ENCODE measurements around the gene UGT1A3.

UGT1A3 gene

GRCh38 chr2:233803292-233803911 lies 74.6 kb downstream of the UGT1A3 start:
- Mint-ChIP-seq H3K36me3 (ENCODE audit: low read depth) (no peaks in the 10 kb centered on the region), H3K4me1 (ENCODE audit: low read depth) (no peaks in the 10 kb centered on the region), H3K4me3 (no peak overlapping the region), H3K9me3 (no peaks in the 10 kb centered on the region), H3K27me3 (ENCODE audit: low read depth) (peaks cover 7% of the 10 kb centered on the region), H3K27ac (no peak overlapping the region)

DNA sequence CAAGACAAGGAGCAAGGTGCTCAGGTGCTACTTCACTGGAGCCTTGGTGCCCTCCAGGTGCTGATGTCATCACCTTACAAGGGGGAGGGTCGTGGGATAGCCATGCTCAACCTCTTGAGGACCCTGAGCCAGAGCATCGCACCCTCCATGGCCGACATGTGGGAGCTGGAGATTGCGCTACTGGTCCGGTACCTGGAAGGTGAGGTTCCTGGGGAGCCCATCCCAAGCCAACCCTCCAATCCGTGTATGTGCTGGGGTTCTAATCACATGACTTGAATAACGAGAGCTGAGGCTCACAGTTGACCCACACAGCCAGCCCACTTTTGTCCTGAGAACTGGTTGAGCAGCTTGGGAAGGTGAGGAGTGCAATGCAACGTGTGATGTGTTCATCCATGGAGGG lies 75.2 kb downstream of the UGT1A3 start:
- H3K27me3 Mint-ChIP-seq (ENCODE audit: low read depth): peaks cover 7% of the 10 kb centered on the region
- no peaks in the 10 kb centered on the region for H3K36me3 Mint-ChIP-seq (ENCODE audit: low read depth)
- H3K4me3 Mint-ChIP-seq: no peak overlapping the region
- no peaks in the 10 kb centered on the region for H3K4me1 Mint-ChIP-seq (ENCODE audit: low read depth)
- H3K27ac Mint-ChIP-seq: no peak overlapping the region
- H3K9me3 Mint-ChIP-seq: no peaks in the 10 kb centered on the region

DNA sequence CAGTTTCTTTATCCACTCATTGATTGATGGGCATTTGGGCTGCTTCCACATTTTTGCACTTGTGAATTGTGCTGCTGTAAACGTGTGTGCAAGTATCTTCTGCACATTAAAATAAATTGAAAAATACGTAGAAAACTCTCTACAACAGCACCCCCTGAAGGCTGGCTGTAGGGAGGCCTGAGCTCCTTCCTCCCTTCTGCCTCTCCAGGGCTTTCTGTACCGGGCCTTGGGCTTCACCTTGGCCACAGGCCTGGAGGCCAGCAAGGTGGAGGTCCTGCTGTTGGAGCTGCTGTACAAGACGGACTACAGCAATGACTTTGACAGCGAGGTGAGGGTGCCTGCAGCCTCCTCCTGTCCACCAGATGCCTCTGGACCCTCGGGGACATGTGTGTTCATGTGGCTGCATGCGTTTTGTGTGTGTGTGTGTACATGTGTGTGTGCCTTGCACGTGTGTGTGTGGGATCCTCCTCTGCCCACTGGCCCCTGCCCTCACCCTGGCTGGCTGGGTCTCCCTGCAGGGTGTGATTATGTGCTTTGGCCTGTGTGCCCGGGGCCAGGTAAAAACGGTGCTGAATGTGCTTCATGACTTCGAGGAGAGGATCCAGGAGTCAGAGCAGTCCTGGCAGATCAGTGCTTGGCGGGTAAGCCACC lies 78.5 kb downstream of the UGT1A3 start:
- Mint-ChIP-seq H3K4me3 (no peak overlapping the region), H3K27ac (no peak overlapping the region), H3K36me3 (ENCODE audit: low read depth) (no peaks in the 10 kb centered on the region), H3K4me1 (ENCODE audit: low read depth) (no peaks in the 10 kb centered on the region), H3K9me3 (no peaks in the 10 kb centered on the region), H3K27me3 (ENCODE audit: low read depth) (peaks cover 7% of the 10 kb centered on the region)

DNA sequence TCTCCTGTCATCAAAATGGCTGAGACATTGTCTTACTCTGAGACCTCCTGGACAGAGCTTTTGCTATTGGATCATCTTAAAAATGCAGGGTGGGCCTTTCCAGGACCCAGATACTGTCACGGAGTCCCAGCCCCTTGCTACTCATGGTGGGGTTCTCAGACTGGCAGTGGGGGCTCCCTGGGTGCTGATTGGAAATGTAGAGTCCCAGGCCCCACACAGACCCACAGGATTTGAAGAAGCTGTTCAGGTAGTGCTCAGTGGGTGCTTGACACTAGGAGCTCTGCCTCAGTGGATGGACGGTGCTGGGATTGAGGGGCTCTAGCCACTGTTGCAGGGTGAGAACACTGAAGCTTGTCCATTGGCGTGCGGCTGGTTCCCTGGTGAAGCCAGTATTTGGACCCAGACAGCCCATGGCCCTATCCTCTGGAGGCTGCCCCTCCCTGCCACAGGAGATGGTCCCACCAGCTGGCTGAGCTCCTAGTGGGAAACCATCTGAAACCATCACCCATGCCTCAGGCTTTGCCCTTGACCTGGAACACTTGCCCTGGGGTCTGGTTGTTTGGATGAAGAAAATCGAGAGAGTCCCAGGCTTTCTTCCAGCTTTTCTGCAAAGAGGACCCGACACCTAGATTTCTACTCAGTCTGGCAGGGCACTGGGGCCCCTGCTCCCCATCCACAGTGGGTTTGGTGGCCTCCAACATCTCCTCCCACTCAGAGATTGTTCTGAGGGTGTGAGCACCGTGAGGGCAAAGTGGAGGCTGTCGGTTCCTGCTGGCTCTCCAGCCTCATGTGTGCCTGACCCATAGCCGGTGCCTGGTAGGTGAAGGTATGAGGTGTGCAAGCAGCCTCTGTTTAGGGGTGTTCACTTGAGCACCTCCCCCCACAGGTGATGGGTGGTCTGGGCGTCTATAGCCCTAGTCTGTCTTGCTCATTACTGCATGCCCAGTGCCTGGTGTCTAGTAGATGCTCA lies 79.4 kb downstream of the UGT1A3 start:
- no peak overlapping the region for H3K4me3 Mint-ChIP-seq
- H3K27me3 Mint-ChIP-seq (ENCODE audit: low read depth): peaks cover 7% of the 10 kb centered on the region
- no peaks in the 10 kb centered on the region for H3K4me1 Mint-ChIP-seq (ENCODE audit: low read depth)
- no peaks in the 10 kb centered on the region for H3K36me3 Mint-ChIP-seq (ENCODE audit: low read depth)
- H3K27ac Mint-ChIP-seq: no peak overlapping the region
- H3K9me3 Mint-ChIP-seq: no peaks in the 10 kb centered on the region

- Mint-ChIP-seq H3K27me3 (ENCODE audit: low read depth) (peaks cover 6% of the 10 kb centered on the region), H3K4me3 (no peak overlapping the region), H3K4me1 (ENCODE audit: low read depth) (no peaks in the 10 kb centered on the region), H3K9me3 (no peaks in the 10 kb centered on the region), H3K27ac (no peak overlapping the region), H3K36me3 (ENCODE audit: low read depth) (no peaks in the 10 kb centered on the region)
Observed at GRCh38 chr2:233810385-233810784, 81.5 kb downstream of the UGT1A3 start.

GRCh38 chr2:233811087-233811486 lies 82.2 kb downstream of the UGT1A3 start:
- Mint-ChIP-seq H3K4me3 (no peak overlapping the region), H3K27me3 (ENCODE audit: low read depth) (no peaks in the 10 kb centered on the region), H3K27ac (no peak overlapping the region), H3K4me1 (ENCODE audit: low read depth) (no peaks in the 10 kb centered on the region), H3K36me3 (ENCODE audit: low read depth) (no peaks in the 10 kb centered on the region), H3K9me3 (no peaks in the 10 kb centered on the region)

DNA sequence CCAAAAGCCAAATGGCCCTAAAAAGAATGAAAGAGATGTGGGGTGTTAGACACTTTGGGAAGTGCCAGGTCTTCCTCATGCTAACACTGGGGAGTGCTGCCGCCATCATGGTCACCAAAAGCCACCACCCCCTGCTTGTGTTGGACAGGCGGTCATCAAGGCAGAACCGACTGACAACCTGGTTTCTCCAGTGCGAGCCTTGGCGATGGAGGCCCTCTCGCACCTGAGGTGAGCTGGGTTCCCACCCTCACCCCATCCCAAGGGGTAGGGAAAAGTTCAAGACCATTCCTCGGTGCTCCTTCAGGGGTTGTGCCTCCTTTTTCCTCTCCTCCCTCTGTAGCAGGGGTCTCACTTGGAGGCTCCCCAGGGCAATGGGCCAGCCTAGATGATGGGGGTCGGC lies 82.9 kb downstream of the UGT1A3 start:
- Mint-ChIP-seq H3K4me1 (ENCODE audit: low read depth) (no peaks in the 10 kb centered on the region), H3K27ac (no peak overlapping the region), H3K27me3 (ENCODE audit: low read depth) (no peaks in the 10 kb centered on the region), H3K9me3 (no peaks in the 10 kb centered on the region), H3K4me3 (no peak overlapping the region), H3K36me3 (ENCODE audit: low read depth) (no peaks in the 10 kb centered on the region)

DNA sequence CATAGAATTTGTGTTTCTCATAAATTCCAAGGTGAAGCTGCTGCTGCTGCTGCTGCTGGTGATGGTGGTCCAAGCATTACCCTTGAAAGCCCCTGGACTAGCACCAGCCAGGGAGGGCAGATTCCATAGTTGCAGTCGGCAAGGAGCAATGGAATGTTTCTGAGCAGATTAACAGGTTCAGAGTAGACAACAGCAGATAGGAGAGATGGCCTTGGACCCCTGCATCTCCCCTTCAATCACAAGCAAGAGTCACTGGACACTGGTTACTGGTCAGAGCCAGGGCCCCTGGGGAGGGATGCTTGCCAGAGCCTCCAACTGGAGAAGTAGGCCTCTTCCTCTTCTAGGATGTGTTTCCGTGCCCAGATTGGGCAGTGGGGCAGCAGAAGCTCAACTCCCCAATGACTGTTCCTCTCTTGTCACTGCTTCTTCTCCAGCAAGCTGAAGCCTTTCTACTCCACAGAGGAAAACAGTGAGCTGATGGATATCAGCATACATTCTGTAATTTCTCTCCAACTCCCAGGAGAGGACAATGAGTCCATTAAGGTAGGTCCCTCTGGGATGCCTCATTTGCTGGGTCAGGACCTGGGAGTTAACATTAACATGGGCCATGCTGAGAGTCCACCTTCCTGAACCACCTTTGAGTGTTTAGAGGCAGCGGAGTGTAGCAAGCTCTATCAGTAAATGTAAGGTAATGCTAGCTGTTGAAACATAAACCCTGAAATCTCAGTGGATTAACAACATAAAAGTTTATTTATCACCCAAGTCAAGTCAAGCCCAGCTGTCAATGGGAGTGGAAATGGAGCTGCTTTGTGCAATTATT lies 84.6 kb downstream of the UGT1A3 start:
- no peaks in the 10 kb centered on the region for H3K27me3 Mint-ChIP-seq (ENCODE audit: low read depth)
- H3K27ac Mint-ChIP-seq: no peak overlapping the region
- H3K36me3 Mint-ChIP-seq (ENCODE audit: low read depth): no peaks in the 10 kb centered on the region

GRCh38 chr2:233814056-233814835 lies 85.4 kb downstream of the UGT1A3 start:
- no peak overlapping the region for H3K4me3 Mint-ChIP-seq
- no peaks in the 10 kb centered on the region for H3K36me3 Mint-ChIP-seq (ENCODE audit: low read depth)
- H3K9me3 Mint-ChIP-seq: no peaks in the 10 kb centered on the region
- no peak overlapping the region for H3K27ac Mint-ChIP-seq
- no peaks in the 10 kb centered on the region for H3K27me3 Mint-ChIP-seq (ENCODE audit: low read depth)
- no peaks in the 10 kb centered on the region for H3K4me1 Mint-ChIP-seq (ENCODE audit: low read depth)

More for the DNA sequence above, 84.6 kb downstream of the UGT1A3 start:
- H3K4me3 Mint-ChIP-seq: no peak overlapping the region
- no peaks in the 10 kb centered on the region for H3K9me3 Mint-ChIP-seq
- no peaks in the 10 kb centered on the region for H3K4me1 Mint-ChIP-seq (ENCODE audit: low read depth)

GRCh38 chr2:233815861-233816260 lies 87.0 kb downstream of the UGT1A3 start:
- Mint-ChIP-seq H3K36me3 (ENCODE audit: low read depth) (no peaks in the 10 kb centered on the region), H3K4me1 (ENCODE audit: low read depth) (no peaks in the 10 kb centered on the region), H3K9me3 (no peaks in the 10 kb centered on the region), H3K4me3 (no peak overlapping the region), H3K27me3 (ENCODE audit: low read depth) (no peaks in the 10 kb centered on the region), H3K27ac (no peak overlapping the region)

DNA sequence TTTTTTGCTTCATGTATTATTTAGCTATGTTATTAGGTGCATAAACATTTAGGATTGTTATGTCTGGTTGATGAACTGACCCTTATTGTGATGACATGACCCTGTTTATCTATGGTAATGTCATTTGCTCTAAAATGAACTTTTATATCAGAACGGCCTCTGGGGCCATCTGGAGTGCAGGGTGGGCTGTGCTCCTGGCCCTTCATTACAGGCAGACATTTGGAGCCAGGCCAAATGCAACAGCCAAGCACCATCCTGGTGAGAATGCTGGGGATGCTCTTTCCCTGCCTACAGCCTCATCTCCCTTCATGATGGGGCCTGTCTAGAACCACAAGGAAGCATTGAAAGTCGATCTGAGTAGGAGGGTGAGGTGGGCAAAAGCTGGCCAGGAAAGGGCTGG lies 87.5 kb downstream of the UGT1A3 start:
- Mint-ChIP-seq H3K4me1 (ENCODE audit: low read depth) (no peaks in the 10 kb centered on the region), H3K36me3 (ENCODE audit: low read depth) (no peaks in the 10 kb centered on the region), H3K4me3 (no peak overlapping the region), H3K27me3 (ENCODE audit: low read depth) (no peaks in the 10 kb centered on the region), H3K9me3 (no peaks in the 10 kb centered on the region), H3K27ac (no peak overlapping the region)

DNA sequence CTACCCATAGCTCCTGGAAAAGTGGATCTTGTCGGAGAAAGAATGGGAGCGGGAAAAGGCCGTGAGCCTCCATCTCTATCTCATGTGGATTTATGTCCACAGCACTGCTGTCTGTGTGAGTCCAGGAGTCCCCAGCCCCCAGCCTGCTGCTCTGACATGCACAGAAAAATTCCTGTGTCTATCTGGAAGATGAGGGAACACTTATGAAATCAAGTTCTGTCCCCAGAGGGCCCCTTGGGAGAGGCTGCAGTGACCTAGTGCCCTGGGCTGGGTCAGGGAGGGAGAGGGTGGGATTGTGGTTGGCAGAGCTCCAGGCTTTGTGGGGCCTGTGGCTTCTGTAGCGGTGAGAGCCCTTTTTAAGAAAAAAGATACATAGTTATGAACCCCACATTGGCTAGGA lies 87.9 kb downstream of the UGT1A3 start:
- Mint-ChIP-seq H3K9me3 (no peaks in the 10 kb centered on the region), H3K27me3 (ENCODE audit: low read depth) (no peaks in the 10 kb centered on the region), H3K36me3 (ENCODE audit: low read depth) (no peaks in the 10 kb centered on the region), H3K4me3 (no peak overlapping the region), H3K4me1 (ENCODE audit: low read depth) (no peaks in the 10 kb centered on the region), H3K27ac (no peak overlapping the region)

DNA sequence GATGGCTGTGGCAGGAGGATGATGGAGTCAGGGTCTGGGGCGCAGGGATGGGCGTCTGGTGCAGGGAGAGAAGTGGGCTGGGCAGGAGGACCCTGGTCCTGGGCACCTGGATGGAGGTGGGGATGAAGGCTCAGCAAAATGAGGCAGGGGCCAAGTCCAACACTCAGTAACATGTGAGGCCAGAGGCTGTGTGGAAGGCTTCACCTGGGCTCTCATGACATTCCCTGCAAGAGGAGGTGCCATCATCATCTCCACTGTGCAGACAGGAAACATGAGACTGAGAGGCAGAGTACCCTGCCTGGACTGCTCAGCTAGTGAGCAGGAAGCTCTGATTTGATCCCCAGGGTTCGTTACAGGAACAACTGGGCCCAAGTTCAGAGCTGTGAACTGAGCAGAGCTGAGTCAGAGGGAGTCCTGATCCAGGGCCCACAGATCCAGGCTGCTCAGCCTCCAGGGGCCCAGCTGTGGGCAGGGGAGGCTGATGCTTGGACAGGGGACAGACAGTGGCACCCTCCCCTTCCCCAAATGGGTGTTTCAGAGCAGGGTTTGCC lies 88.6 kb downstream of the UGT1A3 start:
- Mint-ChIP-seq H3K27ac (no peak overlapping the region), H3K27me3 (ENCODE audit: low read depth) (no peaks in the 10 kb centered on the region), H3K9me3 (no peaks in the 10 kb centered on the region), H3K4me3 (no peak overlapping the region), H3K4me1 (ENCODE audit: low read depth) (no peaks in the 10 kb centered on the region), H3K36me3 (ENCODE audit: low read depth) (no peaks in the 10 kb centered on the region)
